NCI-H226 (cell line): ENCODE measurements around the gene CEBPB.

Experiments
- DNase-seq: peaks from one replicate; pipeline ENCODE4 v3.0.0-alpha.2; 2015

CEBPB gene

DNA sequence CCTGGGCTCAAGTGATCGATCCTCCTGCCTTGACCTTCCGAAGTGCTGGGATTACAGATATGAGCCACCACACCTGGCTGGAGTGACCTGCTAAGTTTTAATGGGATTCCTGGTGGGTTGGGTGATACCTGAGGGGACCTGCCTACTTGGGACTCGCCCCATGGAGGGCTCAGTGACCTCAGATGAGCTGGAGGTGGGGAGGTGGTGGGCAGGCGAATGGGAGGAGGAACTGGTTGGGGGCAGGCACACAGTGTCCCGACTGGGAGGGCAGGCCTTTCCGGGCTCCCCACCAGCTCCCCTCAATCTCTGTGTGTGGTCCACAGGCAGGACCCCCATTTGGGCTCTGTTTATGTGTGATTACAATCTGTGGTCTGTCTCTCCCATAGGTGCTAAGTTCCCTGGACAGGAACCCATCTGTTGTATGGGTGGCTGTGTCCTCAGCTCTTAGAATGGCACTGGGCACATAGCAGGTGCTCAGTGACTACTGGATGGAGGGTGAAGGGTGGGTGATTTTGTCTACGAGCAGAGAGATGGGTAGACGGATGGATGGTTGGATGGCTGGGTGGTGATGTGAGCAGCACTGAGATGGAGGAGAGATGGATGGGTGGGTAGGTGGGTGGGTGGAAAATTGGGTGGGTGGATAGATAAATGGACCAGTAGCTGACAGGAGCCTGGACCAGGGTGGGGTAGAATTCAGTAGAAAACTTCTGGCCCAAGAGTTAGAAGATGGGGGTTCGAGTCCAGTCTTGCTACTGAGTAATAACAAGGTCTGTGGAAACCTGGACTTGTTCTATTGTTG lies 23.8 kb downstream of the CEBPB start:
- DNase-seq, result no peak

DNA sequence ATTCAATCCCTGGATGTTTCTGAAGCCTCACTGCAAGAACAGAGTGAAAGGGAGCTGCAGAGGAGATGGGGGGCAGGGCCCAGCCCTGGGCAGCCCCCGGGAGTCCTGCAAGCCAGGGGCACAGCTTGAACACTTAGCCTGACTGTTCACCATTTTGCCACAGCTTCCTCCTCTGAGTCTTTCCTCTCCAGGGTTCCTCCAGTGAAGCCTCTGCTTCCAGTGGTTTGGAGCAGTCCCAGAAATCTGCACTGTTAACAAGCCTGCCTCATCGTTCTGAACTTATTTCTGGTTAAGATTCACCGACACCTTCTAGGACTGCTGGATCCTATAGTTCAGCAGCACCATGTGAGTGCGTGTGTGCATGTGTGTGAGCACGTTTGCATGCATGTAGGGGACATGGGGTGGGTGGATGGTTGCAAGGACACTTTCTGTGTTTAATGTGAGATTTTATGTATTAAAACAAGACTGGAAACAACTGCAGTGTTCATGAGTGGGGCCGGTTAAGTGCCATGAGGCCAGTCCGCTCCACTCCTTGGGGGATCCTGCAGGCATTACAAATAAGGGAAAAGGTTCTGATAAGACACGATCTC lies 24.6 kb downstream of the CEBPB start:
- DNase-seq, result no peak

DNA sequence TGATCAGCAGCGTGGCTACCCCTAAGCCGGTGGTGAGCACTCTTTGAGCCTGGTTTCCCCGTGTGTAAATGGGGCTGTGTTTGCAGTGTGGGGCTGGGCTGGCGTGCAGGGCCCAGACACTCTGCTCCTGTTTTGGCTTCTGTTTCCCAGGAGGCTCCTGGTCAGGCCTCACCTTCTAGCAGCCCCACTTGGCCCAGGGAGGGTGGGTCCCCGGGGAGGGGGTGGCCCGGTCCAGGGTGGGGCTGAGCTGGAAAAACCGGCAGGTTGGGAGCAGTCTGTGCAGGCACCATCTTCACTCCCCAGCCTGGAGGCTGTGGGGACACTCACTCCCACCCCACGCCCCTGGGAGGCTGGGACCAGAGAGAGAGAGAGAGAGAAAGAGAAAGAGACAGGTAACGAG lies 25.3 kb downstream of the CEBPB start:
- no peak for DNase-seq

- DNase-seq, result no peak
Observed at GRCh38 chr20:50216543-50217206, 26.0 kb downstream of the CEBPB start.

- no peak for DNase-seq
Observed at GRCh38 chr20:50217207-50217949, 26.7 kb downstream of the CEBPB start.

- no peak for DNase-seq
Observed at GRCh38 chr20:50218987-50219435, 28.4 kb downstream of the CEBPB start.

DNA sequence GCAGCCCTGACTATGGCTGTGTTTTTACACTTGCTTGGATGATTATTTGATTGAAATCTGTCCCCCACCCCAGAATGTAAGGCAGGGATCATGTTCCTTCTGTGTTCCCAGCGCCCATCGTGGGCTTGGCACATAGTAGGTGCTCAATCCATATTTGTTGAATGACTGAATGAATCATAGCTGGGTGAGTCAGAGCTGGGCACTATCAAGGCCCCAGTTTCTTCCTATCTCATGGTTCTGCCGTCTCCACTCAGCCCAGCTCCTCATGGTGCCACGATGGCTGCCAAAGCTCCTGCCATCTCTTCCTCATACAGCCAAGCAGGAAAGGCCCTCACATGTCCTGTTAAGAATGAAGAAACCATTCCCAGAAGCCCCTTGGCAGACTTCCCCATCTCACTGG lies 29.0 kb downstream of the CEBPB start:
- DNase-seq, result no peak

DNA sequence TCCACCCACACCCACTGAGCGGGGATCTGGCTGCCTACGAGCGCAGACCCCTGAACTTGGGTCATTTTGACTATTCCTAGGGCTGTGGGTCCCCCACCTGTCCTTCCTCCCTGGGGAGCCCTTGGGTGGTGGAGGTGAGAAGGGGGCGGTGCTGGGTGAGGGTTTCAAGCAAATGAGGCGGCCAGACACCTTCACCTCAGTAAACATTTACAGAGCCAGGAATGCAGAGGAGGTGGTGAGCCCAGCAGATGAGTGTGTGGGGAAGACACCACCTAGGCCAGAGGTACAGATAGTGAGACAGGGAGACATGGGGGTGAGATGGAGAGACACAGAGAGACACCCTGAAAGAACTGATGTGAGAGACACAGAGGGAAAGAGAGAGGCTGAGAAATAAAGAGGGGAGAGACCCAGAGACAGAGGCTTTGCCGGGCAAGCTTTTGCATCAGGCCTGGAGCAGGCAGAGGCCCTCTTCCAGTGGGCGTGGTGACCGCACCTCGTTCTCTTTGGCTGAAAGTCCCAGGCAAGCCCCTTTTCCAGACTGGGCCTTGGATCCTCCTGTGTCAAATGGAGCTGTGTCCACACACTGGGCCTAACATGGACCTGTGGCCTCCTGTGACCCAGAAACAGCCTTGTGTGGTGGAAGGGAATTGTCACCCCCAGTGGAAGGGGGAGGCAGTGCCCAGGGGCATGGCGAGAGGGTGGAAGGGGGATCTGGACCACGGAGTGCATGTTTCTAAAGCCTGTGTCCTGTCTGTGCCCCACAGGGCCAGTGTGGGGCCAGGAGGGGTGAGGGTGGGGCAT lies 29.7 kb downstream of the CEBPB start:
- no peak for DNase-seq

- DNase-seq, result no peak
Observed at GRCh38 chr20:50220894-50221365, 30.3 kb downstream of the CEBPB start.

GRCh38 chr20:50221501-50222308 lies 31.1 kb downstream of the CEBPB start:
- DNase-seq, result peak; percentile 93

DNA sequence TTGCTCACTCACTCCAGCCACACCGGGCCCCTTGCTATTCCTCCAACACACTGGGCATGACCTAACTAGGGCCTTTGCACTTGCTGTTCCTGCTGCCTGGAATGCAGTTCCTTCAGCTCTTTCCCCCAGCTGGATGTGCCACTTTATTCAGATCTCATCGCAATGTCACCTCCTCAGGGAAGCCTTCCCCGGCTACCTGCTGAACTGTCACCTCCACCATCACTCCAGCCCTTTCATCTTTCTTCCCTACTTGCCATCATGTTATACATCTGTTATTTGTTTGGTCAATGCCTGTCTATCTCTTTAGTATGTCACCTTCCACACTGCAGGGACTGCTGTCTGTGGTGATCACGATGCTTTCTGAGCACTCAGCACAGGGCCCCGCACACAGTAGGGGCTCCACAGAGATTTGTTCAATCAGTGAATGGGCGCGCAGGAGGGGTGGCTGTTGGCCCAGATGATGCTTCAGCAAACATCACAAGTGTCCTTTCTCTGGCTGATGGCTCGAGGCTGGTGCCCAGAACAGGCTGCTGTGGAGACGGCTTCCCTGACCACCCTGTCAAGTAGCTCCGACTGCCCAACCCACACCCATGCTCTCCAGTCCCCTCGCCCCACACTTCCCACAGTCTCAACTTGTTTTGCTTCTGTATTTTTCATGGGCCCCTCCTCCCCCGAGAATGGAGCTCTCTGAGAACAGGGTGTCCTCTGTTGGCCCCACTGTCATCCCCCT lies 31.8 kb downstream of the CEBPB start:
- no peak for DNase-seq

GRCh38 chr20:50223039-50224005 lies 32.7 kb downstream of the CEBPB start:
- DNase-seq, result no peak

GRCh38 chr20:50224052-50224451 lies 33.4 kb downstream of the CEBPB start:
- no peak for DNase-seq

- peak; percentile 55 for DNase-seq
Observed at GRCh38 chr20:50224531-50225255, 34.1 kb downstream of the CEBPB start.

DNA sequence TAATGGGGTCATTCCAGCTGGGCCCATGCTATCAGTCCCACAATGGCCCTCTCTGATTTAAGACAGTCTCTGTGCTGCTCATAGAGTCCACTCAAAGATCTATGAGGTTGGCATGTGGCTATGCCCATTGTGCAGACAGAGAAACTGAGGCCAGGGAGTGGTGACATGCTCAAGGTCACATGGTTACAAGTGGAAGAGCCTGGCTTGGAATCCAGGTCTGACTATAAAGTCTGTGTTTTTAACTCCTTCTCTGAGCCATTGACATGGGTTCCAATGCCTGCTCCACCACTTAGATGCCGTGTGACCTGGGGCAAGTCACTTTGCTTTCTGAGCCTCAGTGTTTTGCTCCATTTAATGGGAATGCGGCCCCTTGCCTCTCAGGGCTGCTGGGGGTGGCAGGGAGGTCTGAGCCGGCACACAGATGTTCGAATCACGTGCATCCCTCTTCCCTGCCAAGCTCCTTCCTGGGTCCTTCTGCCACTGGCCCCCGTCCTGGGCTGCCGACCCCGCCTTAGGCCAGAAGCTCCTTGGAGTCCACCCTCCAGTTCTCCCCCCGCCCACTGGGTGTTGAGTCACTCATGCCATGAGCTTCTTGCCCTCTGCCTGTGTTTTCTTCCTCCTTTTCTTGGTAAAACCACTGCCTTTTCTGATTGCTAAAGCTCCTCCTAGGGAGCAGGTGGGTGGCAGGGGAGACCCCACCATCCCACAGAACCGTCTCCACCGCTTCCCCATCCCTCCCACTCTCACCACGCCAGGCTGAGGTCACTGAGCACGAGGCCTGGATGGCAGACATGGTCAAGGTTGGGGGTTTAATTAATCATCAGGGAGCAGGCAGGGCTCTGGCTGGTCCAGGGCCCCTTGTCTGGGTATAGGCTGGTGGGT lies 35.7 kb downstream of the CEBPB start:
- no peak for DNase-seq

- DNase-seq, result no peak
Observed at GRCh38 chr20:50227506-50227905, 36.9 kb downstream of the CEBPB start.

- no peak for DNase-seq
Observed at GRCh38 chr20:50229156-50229607, 38.6 kb downstream of the CEBPB start.

DNA sequence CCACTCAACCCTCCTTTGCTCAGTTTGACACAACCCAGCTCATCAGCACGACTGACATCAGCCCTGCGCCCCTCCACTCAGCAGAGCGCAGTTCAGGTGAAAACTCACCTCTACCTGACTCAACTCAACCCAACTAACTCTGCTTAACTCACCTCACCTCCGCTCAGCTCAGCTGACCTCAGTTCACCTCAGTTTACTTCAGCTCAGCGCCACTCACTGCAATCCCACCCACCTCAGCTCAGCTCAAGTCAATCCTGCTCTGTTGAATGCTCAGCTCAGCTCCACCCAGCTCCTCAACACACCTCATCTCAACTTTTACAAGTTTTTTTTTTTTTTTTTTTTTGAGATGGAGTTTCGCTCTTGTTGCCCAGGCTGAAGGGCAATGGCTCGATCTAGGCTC lies 39.6 kb downstream of the CEBPB start:
- no peak for DNase-seq
